ENCODE measurements around the gene AICDA.

Gene AICDA

DNA sequence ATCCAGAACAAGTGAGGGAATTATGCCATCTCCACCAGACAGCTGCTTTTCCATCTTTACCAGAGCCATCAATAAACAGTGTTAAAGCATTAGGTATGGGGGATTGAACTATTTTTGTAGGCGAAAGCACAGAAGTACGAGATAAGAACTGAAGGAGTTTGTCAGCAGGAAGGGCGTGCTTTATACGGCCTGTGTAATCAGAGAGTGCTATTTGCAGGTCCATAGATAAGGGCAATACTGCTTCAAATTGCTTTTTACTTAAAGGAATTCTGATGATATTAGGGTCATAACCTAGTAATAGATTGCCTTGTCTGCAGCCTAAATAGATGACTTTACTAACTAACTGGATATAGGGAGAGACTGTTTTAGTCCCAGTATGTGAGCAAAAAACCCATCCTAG lies 51.6 kb downstream of the AICDA start:
- no peak for DNase-seq (ENCODE audit: insufficient read length, low spot score)

DNA sequence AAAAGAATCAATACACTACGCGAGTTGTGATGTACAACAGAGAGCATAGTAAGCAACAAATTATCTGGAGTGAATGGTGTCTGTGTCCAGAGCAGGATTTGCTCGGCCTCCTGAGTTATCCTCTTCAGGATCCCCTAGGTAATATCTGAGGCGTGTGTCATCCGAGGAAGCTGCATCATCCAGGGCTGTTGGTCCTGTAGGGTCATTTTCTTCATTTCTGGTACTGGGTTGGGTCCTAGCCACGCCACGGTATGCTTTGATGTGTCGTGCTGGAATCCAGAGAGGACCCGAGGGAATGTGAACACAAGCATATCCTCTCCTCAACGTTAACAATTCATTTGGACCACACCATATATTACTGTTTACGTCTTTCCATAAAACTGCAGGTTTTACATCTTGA lies 53.0 kb downstream of the AICDA start:
- DNase-seq (ENCODE audit: insufficient read length, low spot score), result no peak
- FAIRE-seq, result no peak

More for the DNA sequence above, 51.6 kb downstream of the AICDA start:
- FAIRE-seq, result no peak

DNA sequence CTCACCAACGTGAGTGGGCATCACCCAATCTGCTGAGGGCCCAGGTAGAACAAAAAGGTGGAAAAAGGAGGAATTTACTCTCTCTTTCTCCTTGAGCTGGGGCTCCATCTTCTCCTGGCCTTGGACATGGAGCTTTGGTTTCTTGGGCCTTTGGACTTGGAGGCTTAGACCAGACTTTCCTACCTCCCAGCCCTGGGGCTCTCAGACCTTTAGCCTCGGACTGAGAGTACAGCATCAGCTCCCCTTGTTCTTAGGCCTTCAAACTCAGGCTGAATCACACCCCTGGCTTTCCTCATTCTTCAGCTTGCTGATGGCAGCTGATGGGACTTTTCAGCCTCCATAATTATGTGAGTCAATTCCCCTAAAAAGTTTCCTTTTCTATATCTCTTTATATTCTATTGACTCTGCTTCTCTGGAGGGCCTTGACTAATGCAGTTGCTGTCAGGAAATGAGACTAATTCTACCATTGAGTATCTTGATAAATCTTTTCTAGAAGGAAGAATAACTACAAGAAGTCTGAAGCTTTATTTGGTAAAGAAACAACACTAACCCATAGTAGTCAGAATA lies 56.0 kb downstream of the AICDA start:
- no peak for FAIRE-seq
- no peak for DNase-seq (ENCODE audit: insufficient read length, low spot score)

DNA sequence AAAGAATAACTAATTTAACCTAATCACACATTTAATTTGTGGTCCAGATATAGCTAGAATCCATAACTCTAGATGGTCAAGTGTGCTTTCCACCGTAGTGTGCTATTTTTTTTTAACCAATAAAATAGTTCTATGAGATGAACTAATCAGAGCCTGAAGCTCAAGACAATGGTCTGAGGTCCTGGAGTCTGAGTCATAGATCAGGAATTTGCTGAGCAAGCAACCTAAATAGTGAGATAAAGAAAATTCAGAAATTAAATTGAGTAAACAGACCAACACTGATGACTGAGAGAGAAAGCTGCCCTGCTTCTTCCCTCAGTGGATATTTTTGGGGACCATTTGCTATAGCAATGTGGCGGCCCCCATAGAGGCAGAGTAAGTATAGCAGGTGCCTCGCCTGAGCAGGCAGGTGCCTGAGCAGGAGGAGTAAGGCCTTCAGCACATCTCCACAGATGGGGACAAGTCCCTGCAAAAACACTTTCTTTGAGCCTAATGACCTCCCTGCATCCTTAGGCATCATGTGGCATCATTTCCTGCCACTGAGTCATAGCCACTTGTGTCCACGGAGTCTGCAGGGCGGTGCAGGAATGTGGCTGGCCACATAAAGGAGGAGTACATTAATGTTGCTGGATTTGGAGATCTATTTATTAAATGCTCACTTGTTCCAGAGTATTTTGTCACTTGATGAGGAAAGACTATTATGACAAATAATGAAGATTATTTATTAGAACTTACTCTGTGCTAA lies 58.0 kb downstream of the AICDA start:
- DNase-seq (ENCODE audit: insufficient read length, low spot score) (peak; percentile 9), FAIRE-seq (no peak)

DNA sequence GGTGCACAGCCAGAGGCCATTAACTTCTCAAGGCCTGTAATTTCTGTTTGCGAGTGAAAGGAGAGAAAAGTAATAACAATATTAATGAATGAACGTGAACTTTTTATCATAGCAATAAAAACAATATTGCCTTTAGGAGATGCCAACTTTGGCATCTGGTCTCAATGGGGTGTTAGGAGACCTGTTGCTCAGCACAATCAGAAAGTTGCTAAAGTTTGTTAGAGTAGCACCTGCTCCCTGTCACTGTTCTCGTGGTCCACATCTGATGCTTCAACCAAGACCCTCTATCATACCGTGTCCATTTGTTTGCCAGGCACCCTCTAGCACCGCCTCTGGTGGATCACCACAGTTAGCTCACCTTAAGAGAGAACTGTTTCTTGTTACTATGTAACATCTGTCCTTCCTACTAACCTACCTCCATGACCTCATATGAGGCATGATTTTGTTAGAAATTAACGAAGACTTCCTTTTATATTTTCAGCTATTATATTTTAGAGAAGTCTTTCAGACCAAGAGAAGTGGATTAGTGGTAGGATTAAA lies 59.5 kb downstream of the AICDA start:
- FAIRE-seq (no peak), DNase-seq (ENCODE audit: insufficient read length, low spot score) (no peak)

Data from HTR-8/SVneo (cell line).